H1 (cell line): ENCODE results near the gene ZNF561. TPM values are rescaled to one million over a fixed set of nuclear protein-coding genes. Genes with fewer than 3 reads are reported as not detected.
A peak's percentile ranks its signal among the peaks of the same experiment; 100 is the strongest.

Experiments
- CTCF ChIA-PET: fragments of 300-600 bp; sonication (Branson Sonifier 250); formaldehyde crosslinking; loops from one replicate; lab custom pipeline; 2021; ENCODE audit not compliant: partially characterized antibody; lab: Charles Lee
- POLR2A ChIA-PET: fragments of 300-600 bp; sonication (Branson Sonifier 250); formaldehyde crosslinking; loops from one replicate; lab custom pipeline; 2021; ENCODE audit warnings: inconsistent platforms; ENCODE audit not compliant: partially characterized antibody; lab: Charles Lee
- DNase-seq, 2 experiments: peaks; one replicate each; pipeline versions ENCODE4 v3.0.0 to v3.0.0-alpha.2; 2010 to 2022; ENCODE audit warnings: low spot score in 2 of 2, low read depth in 1 of 2, mixed read lengths in 1 of 2
- FAIRE-seq: peaks from 2 replicates; lab custom pipeline; 2011; peaks lifted over from hg19 to GRCh38; lab: Jason Lieb, UNC
- H2AFZ ChIP-seq: 2 replicates; pipeline ENCODE4 v1.8.1; 2012; ENCODE audit warnings: low read length, inconsistent platforms
- H2AK5ac ChIP-seq: 2 replicates; pipeline ENCODE4 v1.6.1; 2013; ENCODE audit warnings: low read depth, low read length
- H2BK120ac ChIP-seq: replicated peaks from 2 replicates; pipeline ENCODE3; 2013; ENCODE audit warnings: low read depth, low read length, inconsistent platforms
- H2BK12ac ChIP-seq: 2 replicates; pipeline ENCODE4 v1.6.1; 2013; ENCODE audit warnings: low read depth, low read length
- H2BK15ac ChIP-seq: 2 replicates; pipeline ENCODE4 v1.6.1; 2013; ENCODE audit warnings: low read length
- H2BK20ac ChIP-seq: 2 replicates; pipeline ENCODE4 v1.6.1; 2013; ENCODE audit warnings: low read length
- H2BK5ac ChIP-seq: 2 replicates; pipeline ENCODE4 v1.6.1; 2013; ENCODE audit warnings: low read depth, low read length
- H3K14ac ChIP-seq: 2 replicates; pipeline ENCODE4 v1.6.1; 2013; ENCODE audit warnings: inconsistent platforms; ENCODE audit not compliant: insufficient read length
- H3K18ac ChIP-seq: 2 replicates; pipeline ENCODE4 v1.6.1; 2013; ENCODE audit warnings: low read length; ENCODE audit errors: extremely low read depth
- H3K23ac ChIP-seq: 2 replicates; pipeline ENCODE4 v1.6.1; 2013; ENCODE audit warnings: inconsistent platforms; ENCODE audit not compliant: insufficient read length
- H3K23me2 ChIP-seq: 2 replicates; pipeline ENCODE4 v1.6.1; 2013; ENCODE audit warnings: low read depth, low read length
- H3K27ac ChIP-seq: 2 replicates; pipeline ENCODE4 v1.6.1; 2011; ENCODE audit warnings: low read depth, low read length, inconsistent platforms
- H3K27me3 ChIP-seq, 4 experiments: replicated peaks in 1 of 4; 1 replicate in 1 of 4; 2 replicates in 3 of 4; pipeline versions ENCODE4 v1.6.1 to v1.8.1; 2011 to 2013; ENCODE audit warnings: low read length in 3 of 4, mild to moderate bottlenecking in 3 of 4, inconsistent platforms in 2 of 4, mixed read lengths in 2 of 4, moderate library complexity in 1 of 4; ENCODE audit not compliant: control insufficient read depth in 3 of 4, insufficient read depth in 3 of 4; ENCODE audit errors: extremely low read depth in 1 of 4
- H3K36me3 ChIP-seq, 4 experiments: 2 replicates each; pipeline versions ENCODE4 v1.6.1 to v1.8.1; 2011 to 2013; ENCODE audit warnings: mild to moderate bottlenecking in 4 of 4, low read length in 3 of 4, moderate library complexity in 2 of 4, control low read depth in 1 of 4, inconsistent platforms in 1 of 4; ENCODE audit not compliant: insufficient read depth in 4 of 4, control insufficient read depth in 2 of 4
- H3K4ac ChIP-seq: replicated peaks from 2 replicates; pipeline ENCODE3; 2013; ENCODE audit warnings: low read length, low read depth, mixed read lengths, inconsistent platforms; ENCODE audit not compliant: insufficient read length
- H3K4me1 ChIP-seq, 4 experiments: replicated peaks in 1 of 4; 1 replicate in 1 of 4; 2 replicates in 3 of 4; pipeline versions ENCODE4 v1.6.1 to v1.8.1; 2011 to 2013; ENCODE audit warnings: low read length in 3 of 4, inconsistent platforms in 2 of 4, mixed read lengths in 1 of 4; ENCODE audit not compliant: insufficient read depth in 4 of 4, control insufficient read depth in 3 of 4
- H3K4me2 ChIP-seq, 2 experiments: 2 replicates each; pipeline versions ENCODE4 v1.6.1 to v1.8.1; 2011 to 2013; ENCODE audit warnings: low read depth in 2 of 2, low read length in 2 of 2, control low read depth in 1 of 2, inconsistent platforms in 1 of 2, mild to moderate bottlenecking in 1 of 2; ENCODE audit not compliant: insufficient read depth in 1 of 2
- H3K4me3 ChIP-seq, 4 experiments: fragments of 200-600, 300-600 bp in 1 of 4; sonication (generic), shearing (Covaris generic), sonication (Bioruptor Twin) in 1 of 4; 2 replicates each; pipeline versions ENCODE4 v1.5.1 to v1.8.1; 2011 to 2016; ENCODE audit warnings: low read length in 4 of 4, low read depth in 3 of 4, control low read depth in 2 of 4, inconsistent platforms in 2 of 4, mild to moderate bottlenecking in 2 of 4, mixed read lengths in 1 of 4, moderate library complexity in 1 of 4; ENCODE audit not compliant: insufficient read depth in 2 of 4; ENCODE audit errors: extremely low read depth in 1 of 4
- H3K56ac ChIP-seq: replicated peaks from 2 replicates; pipeline ENCODE3; 2013; ENCODE audit warnings: low read depth, mild to moderate bottlenecking, mixed read lengths, low read length, inconsistent platforms; ENCODE audit not compliant: insufficient read length
- H3K79me1 ChIP-seq: 2 replicates; pipeline ENCODE4 v1.6.1; 2013; ENCODE audit warnings: low read depth, low read length, control low read depth
- H3K79me2 ChIP-seq, 2 experiments: 2 replicates each; pipeline versions ENCODE4 v1.6.1 to v1.8.1; 2012 to 2013; ENCODE audit warnings: low read length in 2 of 2, mild to moderate bottlenecking in 2 of 2, inconsistent platforms in 1 of 2; ENCODE audit not compliant: insufficient read depth in 2 of 2, control insufficient read depth in 1 of 2
- H3K9ac ChIP-seq, 4 experiments: replicated peaks in 1 of 4; 1 replicate in 1 of 4; 2 replicates in 3 of 4; pipeline versions ENCODE4 v1.6.1 to v1.8.1; 2011 to 2013; ENCODE audit warnings: low read depth in 3 of 4, low read length in 3 of 4, control low read depth in 2 of 4, mild to moderate bottlenecking in 2 of 4, moderate library complexity in 2 of 4, inconsistent platforms in 1 of 4; ENCODE audit errors: extremely low read depth in 1 of 4
- H3K9me3 ChIP-seq, 2 experiments: 2 replicates each; pipeline versions ENCODE4 v1.6.1 to v1.8.1; 2012 to 2013; ENCODE audit warnings: mild to moderate bottlenecking in 2 of 2, moderate library complexity in 2 of 2, control low read depth in 1 of 2, inconsistent platforms in 1 of 2, low read depth in 1 of 2, low read length in 1 of 2, mixed read lengths in 1 of 2; ENCODE audit not compliant: insufficient read depth in 2 of 2
- H4K20me1 ChIP-seq, 2 experiments: replicated peaks in 1 of 2; 2 replicates each; pipeline versions ENCODE3 to v1.8.1; 2011 to 2013; ENCODE audit warnings: inconsistent platforms in 2 of 2, low read length in 2 of 2, mild to moderate bottlenecking in 1 of 2; ENCODE audit not compliant: insufficient read depth in 2 of 2, control insufficient read depth in 1 of 2
- H4K5ac ChIP-seq: 2 replicates; pipeline ENCODE4 v1.6.1; 2013; ENCODE audit warnings: low read length, low read depth, mixed read lengths, inconsistent platforms; ENCODE audit not compliant: insufficient read length
- H4K8ac ChIP-seq: 2 replicates; pipeline ENCODE4 v1.8.0; 2013; ENCODE audit warnings: mild to moderate bottlenecking, moderate library complexity, low read length, inconsistent platforms; ENCODE audit not compliant: insufficient read depth; ENCODE audit errors: extremely low read depth
- H4K91ac ChIP-seq: replicated peaks from 2 replicates; pipeline ENCODE3; 2013; ENCODE audit warnings: low read length, mixed read lengths, inconsistent platforms; ENCODE audit not compliant: insufficient read length
- ASH2L ChIP-seq: fragments of 200-600, 300-600 bp; sonication (generic); IDR thresholded peaks from one replicate; pipeline ENCODE4 v1.7.1; 2017; ENCODE audit warnings: low read length
- BCL11A ChIP-seq, 2 experiments: IDR thresholded peaks; one replicate each; pipeline ENCODE4 v1.6.1; 2011; ENCODE audit warnings: low read depth in 2 of 2, low read length in 2 of 2, mild to moderate bottlenecking in 2 of 2
- BRCA1 ChIP-seq: IDR thresholded peaks from 2 replicates; pipeline ENCODE4 v1.6.1; 2012; ENCODE audit warnings: low read depth, low read length, improper control_type of control experiment
- CBX8 ChIP-seq: fragments of 300-800, 300-1000 bp; sonication (generic); IDR thresholded peaks from 2 replicates; pipeline ENCODE4 v1.7.1; 2016; ENCODE audit warnings: low read depth, low read length, borderline replicate concordance
- CEBPB ChIP-seq: IDR thresholded peaks from 2 replicates; pipeline ENCODE4 v1.6.1; 2012; ENCODE audit warnings: low read depth, low read length
- CREB1 ChIP-seq: IDR thresholded peaks from 2 replicates; pipeline ENCODE4 v1.6.1; 2012; ENCODE audit warnings: inconsistent platforms
- GTF2F1 ChIP-seq: IDR thresholded peaks from 2 replicates; pipeline ENCODE4 v1.6.1; 2012; ENCODE audit warnings: low read depth, low read length, improper control_type of control experiment, borderline replicate concordance
- HDAC6 ChIP-seq: IDR thresholded peaks from one replicate; pipeline ENCODE4 v1.7.1; 2012; ENCODE audit warnings: low read depth, mild to moderate bottlenecking, inconsistent platforms, low read length, moderate library complexity
- JUN ChIP-seq: IDR thresholded peaks from 2 replicates; pipeline ENCODE4 v1.6.1; 2011; ENCODE audit warnings: low read depth, mild to moderate bottlenecking, improper control_type of control experiment, low read length
- KDM1A ChIP-seq: fragments of 200-600, 300-600 bp; sonication (generic); IDR thresholded peaks from 2 replicates; pipeline ENCODE4 v1.7.1; 2016; ENCODE audit warnings: mild to moderate bottlenecking, low read length, borderline replicate concordance
- KDM4A ChIP-seq: IDR thresholded peaks from one replicate; pipeline ENCODE4 v1.7.1; 2012; ENCODE audit warnings: low read depth, mild to moderate bottlenecking, moderate library complexity, low read length, inconsistent platforms; ENCODE audit not compliant: severe bottlenecking
- POLR2AphosphoS5 ChIP-seq: IDR thresholded peaks from 2 replicates; pipeline ENCODE4 v1.6.1; 2011; ENCODE audit warnings: low read depth, low read length
- SAP30 ChIP-seq: fragments of 300-600 bp; sonication (generic); IDR thresholded peaks from 2 replicates; pipeline ENCODE4 v1.7.1; 2012; ENCODE audit warnings: low read length, moderate library complexity, mild to moderate bottlenecking, inconsistent platforms; ENCODE audit not compliant: insufficient read depth, insufficient replicate concordance
- SIRT6 ChIP-seq: IDR thresholded peaks from one replicate; pipeline ENCODE4 v1.7.1; 2012; ENCODE audit warnings: low read length, inconsistent platforms
- SIX5 ChIP-seq: IDR thresholded peaks from 2 replicates; pipeline ENCODE4 v1.6.1; 2011; ENCODE audit warnings: mild to moderate bottlenecking, low read depth, low read length
- SP2 ChIP-seq: IDR thresholded peaks from 2 replicates; pipeline ENCODE4 v1.6.1; 2012; ENCODE audit warnings: mild to moderate bottlenecking, low read length, inconsistent platforms
- TBP ChIP-seq: IDR thresholded peaks from 2 replicates; pipeline ENCODE4 v1.6.1; 2011; ENCODE audit warnings: low read depth, low read length, improper control_type of control experiment
- WGBS, 2 experiments: shearing (Covaris generic) in 1 of 2; methylation state at CpG; one replicate each; pipeline versions ENCODE4 v1.1.6 to v1.1.7; 2013 to 2015; ENCODE audit warnings: low lambda C conversion rate in 2 of 2, mixed read lengths in 2 of 2, inconsistent platforms in 1 of 2, low coverage in 1 of 2, missing lambda C conversion rate in 1 of 2; ENCODE audit not compliant: insufficient replicate concordance in 2 of 2, insufficient coverage in 1 of 2, insufficient read length in 1 of 2; ENCODE audit errors: extremely low coverage in 1 of 2, missing lambda C conversion rate in 1 of 2; 5-methylcytosine and 5-hydroxymethylcytosine counted together
- polyA plus RNA-seq, 7 experiments: library from polyadenylated mRNA; depleted of rRNA in 3 of 7; stranded (reverse) in 5 of 7; unstranded in 2 of 7; fragments of >200 nt in 5 of 7; fragments of 200-250 nt in 2 of 7; gene quantifications; 1 replicate in 5 of 7; 2 replicates in 1 of 7; 4 replicates in 1 of 7; pipeline versions ENCODE4 v1.2.1 to v1.2.3, GENCODE V29; 2011 to 2013; ENCODE audit warnings: missing spikeins in 2 of 7, mixed read lengths in 2 of 7
- total RNA-seq: library from RNA; stranded (reverse); fragmentation: NEBNext Ultra II Directional; extraction: Animal tissue kit (Norgen Biotek cat#: 25700); gene quantifications from 2 replicates; pipeline ENCODE4 v1.2.1, GENCODE V29; 2021

Gene ZNF561
- total and polyA plus RNA-seq, 2 of the 8 experiments (the other 6 are each of a cell fraction or from before 2014, with no cell fraction given) = 28.6 to 64.7 TPM

DNA sequence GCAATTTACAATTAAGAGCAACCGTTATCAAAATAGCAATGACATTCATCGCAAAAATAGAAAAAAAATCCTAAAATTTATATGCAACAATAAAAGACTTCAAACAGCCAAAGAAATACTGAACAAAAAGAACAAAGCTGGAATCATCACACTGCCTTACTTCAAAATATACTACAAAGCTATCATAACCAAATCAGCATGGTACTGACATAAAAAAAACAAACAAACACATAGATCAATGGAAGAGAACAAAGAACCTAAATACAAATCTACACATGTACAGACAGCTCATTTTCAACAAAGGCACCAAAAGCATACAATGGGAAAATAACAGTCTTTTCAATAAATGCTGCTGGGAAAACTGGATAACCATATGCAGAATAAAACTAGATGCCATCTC is 47.5 kb upstream of the ZNF561 start:
- H3K27me3 ChIP-seq = no peaks in the 10 kb centered on the region
- H2BK20ac ChIP-seq = no peak overlapping the region
- H3K4ac ChIP-seq = no peak overlapping the region
- no peaks in the 10 kb centered on the region for H3K23me2 ChIP-seq
- no peak overlapping the region for H3K4me2 ChIP-seq
- POLR2A ChIA-PET = interaction anchor here (1.4 kb wide), 1 partner anchor 10 kb away, joined by 4 read pairs; no protein-coding TSS in a partner anchor
- H3K14ac ChIP-seq = no peak overlapping the region
- H3K56ac ChIP-seq = no peak overlapping the region
- no peak overlapping the region for H3K18ac ChIP-seq
- H2AFZ ChIP-seq = no peak overlapping the region
- H2BK12ac ChIP-seq = no peak overlapping the region
- H4K91ac ChIP-seq = no peak overlapping the region
- no peaks in the 10 kb centered on the region for H3K79me2 ChIP-seq
- H2BK120ac ChIP-seq = no peak overlapping the region
- no peak overlapping the region for H2BK15ac ChIP-seq
- no peak for DNase-seq
- H3K4me3 ChIP-seq = no peak overlapping the region
- WGBS, 2 experiments = 96% methylated on average over 2 of the region's 2 CpGs; no CpG with 5 or more reads in 1 of the 2 experiments
- H3K23ac ChIP-seq = no peak overlapping the region
- H3K9ac ChIP-seq = no peak overlapping the region
- H4K5ac ChIP-seq = no peak overlapping the region
- H3K36me3 ChIP-seq = peaks cover 0 to 4% (median 0%) of the 10 kb centered on the region in 4 experiments; a peak in 1 of 8 replicates
- no peak overlapping the region for H3K27ac ChIP-seq
- peaks cover 18 to 20% of the 10 kb centered on the region in 2 experiments for H3K9me3 ChIP-seq
- CTCF ChIA-PET = no interaction called here
- peak; percentile 13 for FAIRE-seq
- H4K8ac ChIP-seq = no peak overlapping the region
- H3K4me1 ChIP-seq = no peaks in the 10 kb centered on the region
- no peak overlapping the region for H2BK5ac ChIP-seq
- H3K79me1 ChIP-seq = no peaks in the 10 kb centered on the region; the same call in 1 of the 2 replicates
- H4K20me1 ChIP-seq = no peaks in the 10 kb centered on the region
- H2AK5ac ChIP-seq = no peak overlapping the region
- no peak for TF ChIP-seq JUN
- TF ChIP-seq SAP30 = no peak
- TF ChIP-seq SIRT6 = no peak
- no peak for TF ChIP-seq CREB1
- TF ChIP-seq HDAC6 = no peak
- no peak for TF ChIP-seq BRCA1
- no peak for TF ChIP-seq KDM1A
- no peak for TF ChIP-seq TBP
- no peak for TF ChIP-seq GTF2F1
- TF ChIP-seq CEBPB = no peak
- TF ChIP-seq ASH2L = no peak
- TF ChIP-seq SIX5 = no peak
- TF ChIP-seq POLR2AphosphoS5 = no peak
- no peak for TF ChIP-seq KDM4A
- TF ChIP-seq BCL11A (IDR thresholded peaks at IDR 0.05; ENCODE audit: low read depth in 2 of 2, low read length in 2 of 2) = no peak
- TF ChIP-seq SP2 = no peak
- TF ChIP-seq CBX8 = no peak
